Measurements from ENCODE around the gene KY. TPM values are rescaled to one million over a fixed set of nuclear protein-coding genes. Genes with fewer than 3 reads are reported as not detected.

Gene KY
- total and polyA plus RNA-seq, 2 of the 8 experiments (the other 6 are each of a cell fraction or from before 2014, with no cell fraction given), result not detected

- DNase-seq (ENCODE audit: low read depth in 1 of 2, low spot score in 2 of 2) (peak in 1 of 2 experiments; percentile 17), FAIRE-seq (no peak)
- H3K4ac ChIP-seq (replicated peaks; ENCODE audit: insufficient read length, low read depth, low read length), result no peak overlapping the region
- no peak overlapping the region for H3K23ac ChIP-seq (ENCODE audit: insufficient read length)
- H3K14ac ChIP-seq (ENCODE audit: insufficient read length), result no peak overlapping the region
- ChIA-PET POLR2A (ENCODE audit: partially characterized antibody) (no interaction called here), CTCF (ENCODE audit: partially characterized antibody) (interaction anchor here (0.9 to 2.6 kb wide), 5 partner anchors 15 to 54 kb away, joined by 3 to 10 read pairs (median 5); partner anchors contain the start of gene KY)
- no peak overlapping the region for H3K18ac ChIP-seq (ENCODE audit: extremely low read depth, low read length)
- H2BK20ac ChIP-seq (ENCODE audit: low read length), result no peak overlapping the region
- H3K27me3 ChIP-seq (replicated peaks in 1 of 4; ENCODE audit: control insufficient read depth in 3 of 4, extremely low read depth in 1 of 4, insufficient read depth in 3 of 4, low read length in 3 of 4), result no peaks in the 10 kb centered on the region
- H3K56ac ChIP-seq (replicated peaks; ENCODE audit: insufficient read length, low read depth, low read length), result no peak overlapping the region
- no peaks in the 10 kb centered on the region for H4K20me1 ChIP-seq (replicated peaks in 1 of 2; ENCODE audit: control insufficient read depth in 1 of 2, insufficient read depth in 2 of 2, low read length in 2 of 2)
- H2BK15ac ChIP-seq (ENCODE audit: low read length), result no peak overlapping the region
- no peak overlapping the region for H2BK120ac ChIP-seq (replicated peaks; ENCODE audit: low read depth, low read length)
- H3K36me3 ChIP-seq (ENCODE audit: control insufficient read depth in 2 of 4, insufficient read depth in 4 of 4, low read length in 3 of 4), result no peaks in the 10 kb centered on the region
- WGBS, 2 experiments (ENCODE audit: extremely low coverage in 1 of 2, insufficient coverage in 1 of 2, insufficient read length in 1 of 2, insufficient replicate concordance in 2 of 2, low coverage in 1 of 2, low lambda C conversion rate in 2 of 2, missing lambda C conversion rate in 1 of 2), result 90% methylated on average over 7 of the region's 7 CpGs; no CpG with 5 or more reads in 1 of the 2 experiments
- no peaks in the 10 kb centered on the region for H3K79me1 ChIP-seq (ENCODE audit: low read depth, low read length)
- no peak overlapping the region for H2AFZ ChIP-seq (ENCODE audit: low read length)
- no peak overlapping the region for H3K9ac ChIP-seq (replicated peaks in 1 of 4; ENCODE audit: extremely low read depth in 1 of 4, low read depth in 3 of 4, low read length in 3 of 4)
- no peaks in the 10 kb centered on the region for H3K4me1 ChIP-seq (replicated peaks in 1 of 4; ENCODE audit: control insufficient read depth in 3 of 4, insufficient read depth in 4 of 4, low read length in 3 of 4)
- H3K27ac ChIP-seq (ENCODE audit: low read depth, low read length), result no peak overlapping the region
- no peak overlapping the region for H2BK12ac ChIP-seq (ENCODE audit: low read depth, low read length)
- H4K5ac ChIP-seq (ENCODE audit: insufficient read length, low read depth, low read length), result no peak overlapping the region
- H4K91ac ChIP-seq (replicated peaks; ENCODE audit: insufficient read length, low read length), result no peak overlapping the region
- no peak overlapping the region for H2AK5ac ChIP-seq (ENCODE audit: low read depth, low read length)
- no peaks in the 10 kb centered on the region for H3K23me2 ChIP-seq (ENCODE audit: low read depth, low read length)
- H3K9me3 ChIP-seq (ENCODE audit: insufficient read depth in 2 of 2, low read depth in 1 of 2, low read length in 1 of 2), result no peaks in the 10 kb centered on the region
- no peak overlapping the region for H4K8ac ChIP-seq (ENCODE audit: extremely low read depth, insufficient read depth, low read length)
- no peak overlapping the region for H3K4me3 ChIP-seq (ENCODE audit: extremely low read depth in 1 of 4, insufficient read depth in 2 of 4, low read depth in 3 of 4, low read length in 4 of 4)
- H3K4me2 ChIP-seq (ENCODE audit: insufficient read depth in 1 of 2, low read depth in 2 of 2, low read length in 2 of 2), result no peak overlapping the region
- no peak overlapping the region for H2BK5ac ChIP-seq (ENCODE audit: low read depth, low read length)
- H3K79me2 ChIP-seq (ENCODE audit: control insufficient read depth in 1 of 2, insufficient read depth in 2 of 2, low read length in 2 of 2), result no peaks in the 10 kb centered on the region
- TF ChIP-seq POLR2A (IDR thresholded peaks at IDR 0.05; ENCODE audit: control extremely low read depth in 1 of 2, low read depth in 2 of 2, low read length in 2 of 2), result no peak
- no peak for TF ChIP-seq SAP30 (IDR thresholded peaks at IDR 0.05; ENCODE audit: insufficient read depth, insufficient replicate concordance, low read length)
- no peak for TF ChIP-seq TAF1 (IDR thresholded peaks at IDR 0.05; ENCODE audit: low read depth, low read length)
- TF ChIP-seq, protein P1, sequence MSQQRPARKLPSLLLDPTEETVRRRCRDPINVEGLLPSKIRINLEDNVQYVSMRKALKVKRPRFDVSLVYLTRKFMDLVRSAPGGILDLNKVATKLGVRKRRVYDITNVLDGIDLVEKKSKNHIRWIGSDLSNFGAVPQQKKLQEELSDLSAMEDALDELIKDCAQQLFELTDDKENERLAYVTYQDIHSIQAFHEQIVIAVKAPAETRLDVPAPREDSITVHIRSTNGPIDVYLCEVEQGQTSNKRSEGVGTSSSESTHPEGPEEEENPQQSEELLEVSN (IDR thresholded peaks at IDR 0.05), result no peak
- no peak for TF ChIP-seq ASH2L (IDR thresholded peaks at IDR 0.05; ENCODE audit: low read length)
- TF ChIP-seq JUN (IDR thresholded peaks at IDR 0.05; ENCODE audit: low read depth, low read length), result no peak
- TF ChIP-seq EZH2 (IDR thresholded peaks at IDR 0.05; ENCODE audit: low read depth, low read length, severe bottlenecking), result no peak
- TF ChIP-seq RXRA (IDR thresholded peaks at IDR 0.05; ENCODE audit: insufficient read depth, low read depth, low read length), result no peak
- TF ChIP-seq SIX5 (IDR thresholded peaks at IDR 0.05; ENCODE audit: low read depth, low read length), result no peak
- no peak for TF ChIP-seq GTF2F1 (IDR thresholded peaks at IDR 0.05; ENCODE audit: borderline replicate concordance, low read depth, low read length)
- TF ChIP-seq CREB1 (IDR thresholded peaks at IDR 0.05), result no peak
- TF ChIP-seq EGR1 (IDR thresholded peaks at IDR 0.05; ENCODE audit: borderline replicate concordance, low read depth, low read length), result no peak
- TF ChIP-seq ZNF274 (IDR thresholded peaks at IDR 0.05; ENCODE audit: borderline replicate concordance, extremely low read depth, low read length), result no peak
Measured at GRCh38 chr3:134623615-134624245, 27.1 kb downstream of the KY start.

Measured in H1 (cell line).